ENCODE results near the gene EIF2S3B. TPM values are rescaled to one million over a fixed set of nuclear protein-coding genes. Genes with fewer than 3 reads are reported as not detected.

The EIF2S3B gene
- total RNA-seq, 1 donor from 2014 or later: 0.52 TPM

DNA sequence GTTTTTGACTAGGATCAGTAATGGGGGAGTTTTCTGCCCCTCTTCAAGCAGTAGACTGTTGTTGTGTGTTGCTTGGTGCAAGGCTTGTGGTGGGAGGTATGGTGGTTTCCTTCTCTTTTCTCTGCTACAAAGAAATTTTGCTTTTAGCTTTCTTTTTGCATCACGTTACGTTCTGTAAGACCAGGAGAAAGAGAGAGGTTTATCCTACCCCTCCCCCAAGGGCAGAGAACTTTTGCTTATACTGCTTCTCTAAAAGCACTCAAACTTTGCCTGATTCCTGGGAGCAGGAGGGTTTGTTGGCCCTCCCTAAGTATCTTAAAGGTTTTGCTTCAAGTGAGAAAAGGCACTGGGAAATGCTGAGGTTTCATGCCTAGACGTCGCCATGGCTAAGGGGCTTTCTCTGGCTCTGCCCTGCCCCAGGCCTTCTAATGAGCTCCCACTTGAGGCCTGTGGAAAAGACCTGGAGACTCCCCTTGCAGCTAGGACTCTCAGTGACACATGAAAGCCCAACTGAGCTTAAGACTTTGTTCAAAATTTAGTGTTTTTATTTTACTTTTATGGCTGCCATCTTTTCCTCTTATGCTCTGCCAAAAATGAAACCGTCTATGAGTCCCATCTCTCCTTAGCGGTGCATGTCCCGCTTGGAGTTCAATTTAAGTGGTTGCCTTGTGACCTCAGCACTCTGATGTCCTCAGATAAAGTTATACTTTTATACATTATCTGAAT is 49.2 kb downstream of the EIF2S3B start:
- Histone ChIP-seq H3K27me3 (no peaks in the 10 kb centered on the region), H3K4me3 (no peak overlapping the region), H3K9me3 (no peaks in the 10 kb centered on the region), H3K36me3 (no peaks in the 10 kb centered on the region), H3K27ac (no peak overlapping the region), H3K4me1 (no peaks in the 10 kb centered on the region)
- intact Hi-C loops (cut with DNase I): no loop called here
- TF ChIP-seq, protein P1, sequence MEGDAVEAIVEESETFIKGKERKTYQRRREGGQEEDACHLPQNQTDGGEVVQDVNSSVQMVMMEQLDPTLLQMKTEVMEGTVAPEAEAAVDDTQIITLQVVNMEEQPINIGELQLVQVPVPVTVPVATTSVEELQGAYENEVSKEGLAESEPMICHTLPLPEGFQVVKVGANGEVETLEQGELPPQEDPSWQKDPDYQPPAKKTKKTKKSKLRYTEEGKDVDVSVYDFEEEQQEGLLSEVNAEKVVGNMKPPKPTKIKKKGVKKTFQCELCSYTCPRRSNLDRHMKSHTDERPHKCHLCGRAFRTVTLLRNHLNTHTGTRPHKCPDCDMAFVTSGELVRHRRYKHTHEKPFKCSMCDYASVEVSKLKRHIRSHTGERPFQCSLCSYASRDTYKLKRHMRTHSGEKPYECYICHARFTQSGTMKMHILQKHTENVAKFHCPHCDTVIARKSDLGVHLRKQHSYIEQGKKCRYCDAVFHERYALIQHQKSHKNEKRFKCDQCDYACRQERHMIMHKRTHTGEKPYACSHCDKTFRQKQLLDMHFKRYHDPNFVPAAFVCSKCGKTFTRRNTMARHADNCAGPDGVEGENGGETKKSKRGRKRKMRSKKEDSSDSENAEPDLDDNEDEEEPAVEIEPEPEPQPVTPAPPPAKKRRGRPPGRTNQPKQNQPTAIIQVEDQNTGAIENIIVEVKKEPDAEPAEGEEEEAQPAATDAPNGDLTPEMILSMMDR (IDR thresholded peaks at IDR 0.05): no peak
- ATAC-seq (no peak), DNase-seq (no peak)

DNA sequence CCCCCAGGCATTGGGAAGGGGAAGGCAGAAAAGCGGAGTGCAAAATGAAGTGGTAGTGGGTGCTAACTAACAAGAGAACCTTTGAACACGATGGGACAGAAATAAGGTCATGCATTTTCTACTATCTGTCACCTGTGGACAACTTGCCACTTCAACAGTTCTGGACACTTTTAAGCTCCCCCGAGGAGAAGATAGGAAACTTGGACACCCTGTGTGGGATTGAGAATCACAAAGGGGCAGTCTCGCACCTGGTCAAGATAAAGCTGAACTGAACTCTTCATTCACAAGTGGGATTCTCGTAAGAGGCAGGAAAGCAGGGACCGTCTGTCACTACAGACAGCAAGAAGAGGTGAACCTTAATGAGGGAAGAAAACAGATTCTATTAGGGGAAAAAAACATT is 51.6 kb downstream of the EIF2S3B start:
- Histone ChIP-seq H3K27me3 (no peaks in the 10 kb centered on the region), H3K9me3 (no peaks in the 10 kb centered on the region), H3K4me3 (no peak overlapping the region), H3K27ac (no peak overlapping the region), H3K36me3 (no peaks in the 10 kb centered on the region), H3K4me1 (no peaks in the 10 kb centered on the region)
- no peak for DNase-seq
- TF ChIP-seq, protein P1 (IDR thresholded peaks at IDR 0.05): no peak
- no peak for ATAC-seq
- intact Hi-C loops (cut with DNase I): no loop called here

- no peaks in the 10 kb centered on the region for H3K9me3 ChIP-seq
- no peak overlapping the region for H3K4me3 ChIP-seq
- no peak for ATAC-seq
- no peak overlapping the region for H3K27ac ChIP-seq
- TF ChIP-seq, protein P1 (IDR thresholded peaks at IDR 0.05): no peak
- DNase-seq: no peak
- no peaks in the 10 kb centered on the region for H3K4me1 ChIP-seq
- intact Hi-C loops (cut with DNase I): no loop called here
- H3K36me3 ChIP-seq: no peaks in the 10 kb centered on the region
- no peaks in the 10 kb centered on the region for H3K27me3 ChIP-seq
These were observed 52.1 kb downstream of the EIF2S3B start for GRCh38 chr12:10557766-10558165.

Other genes with a start within 250 kb of the EIF2S3B start
- 13.3 TPM for gene KLRD1, start 198.0 kb upstream of the EIF2S3B start, total RNA-seq
- 8.1 TPM for gene KLRK1, start 115.8 kb upstream of the EIF2S3B start, total RNA-seq
- gene KLRC4, start 96.1 kb upstream of the EIF2S3B start, total RNA-seq: 1.9 TPM
- gene KLRC3, start 85.3 kb upstream of the EIF2S3B start, total RNA-seq: not detected
- 2.8 TPM for gene KLRC2, start 69.9 kb upstream of the EIF2S3B start, total RNA-seq
- gene KLRC1, start 52.5 kb upstream of the EIF2S3B start, total RNA-seq: 2.5 TPM
- gene MAGOHB, start 107.7 kb downstream of the EIF2S3B start, total RNA-seq: 21.3 TPM
- gene STYK1, start 168.2 kb downstream of the EIF2S3B start, total RNA-seq: 0.93 TPM
- 292 TPM for gene YBX3, start 217.4 kb downstream of the EIF2S3B start, total RNA-seq

Measured in upper lobe of right lung (tissue), 1 donor.